Stimulated activated CD4-positive, alpha-beta T cell treated with anti-CD3 and anti-CD28 coated beads, Interleukin-2, amount 100 ng/mL, for 24 hours (primary cell): Measurements from ENCODE around the gene KIF24.
"Not testable (repeated sequence)": the region's sequence is repeated elsewhere in the genome, so short reads cannot be mapped to it uniquely, and the experiment has no call there.

Source experiments
- DNase-seq, 2 donors: peaks; one replicate each; pipeline ENCODE4 v3.0.0-alpha.2; 2020

KIF24 gene

GRCh38 chr9:34328987-34329832 is at the start of gene KIF24, which contains the start of gene NUDT2:
TSS of gene KIF24 (minus strand) at chr9:34329268. CDS start at chr9:34311346, 17,922 bp downstream.
TSS of gene NUDT2 (plus strand) at chr9:34329569. CDS start at chr9:34339040, 9,471 bp downstream.
- DNase-seq: peak; percentile 95 to 96

DNA sequence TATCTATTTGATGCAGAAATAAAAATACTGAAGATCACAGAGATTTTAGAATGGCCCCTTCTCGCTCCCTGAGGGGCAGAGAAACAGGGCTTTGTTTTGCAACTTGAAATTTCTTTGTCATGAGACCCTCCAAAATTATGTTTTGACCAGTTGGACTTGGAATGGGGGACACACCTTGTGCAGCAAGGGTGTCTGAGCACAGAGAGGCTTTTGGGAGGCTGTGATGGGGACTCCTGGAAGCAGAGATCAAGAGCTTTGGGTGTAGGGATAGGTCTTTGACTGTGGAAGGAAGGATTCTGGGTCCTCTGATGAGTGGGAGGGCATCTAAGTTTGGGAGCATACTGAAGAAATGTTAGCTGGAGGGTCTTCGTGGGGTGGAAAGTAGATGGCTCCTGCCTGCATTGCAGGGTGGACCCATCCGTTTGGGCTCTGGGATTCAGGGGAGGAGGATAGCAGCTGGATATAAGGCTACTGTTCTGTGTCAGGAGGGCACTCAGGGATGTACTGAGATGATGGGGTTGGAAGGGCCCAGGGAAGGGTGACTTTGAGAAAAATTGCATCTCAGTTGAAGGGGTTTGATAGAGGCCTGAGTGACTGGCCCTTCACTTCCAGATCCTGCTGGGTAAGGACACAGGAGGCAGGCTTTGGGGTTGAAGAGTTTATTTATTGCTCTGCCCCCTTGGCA is 49.5 kb upstream of the KIF24 start:
- no peak for DNase-seq

- no peak for DNase-seq
Measured at GRCh38 chr9:34377404-34377746, 48.3 kb upstream of the KIF24 start.

DNA sequence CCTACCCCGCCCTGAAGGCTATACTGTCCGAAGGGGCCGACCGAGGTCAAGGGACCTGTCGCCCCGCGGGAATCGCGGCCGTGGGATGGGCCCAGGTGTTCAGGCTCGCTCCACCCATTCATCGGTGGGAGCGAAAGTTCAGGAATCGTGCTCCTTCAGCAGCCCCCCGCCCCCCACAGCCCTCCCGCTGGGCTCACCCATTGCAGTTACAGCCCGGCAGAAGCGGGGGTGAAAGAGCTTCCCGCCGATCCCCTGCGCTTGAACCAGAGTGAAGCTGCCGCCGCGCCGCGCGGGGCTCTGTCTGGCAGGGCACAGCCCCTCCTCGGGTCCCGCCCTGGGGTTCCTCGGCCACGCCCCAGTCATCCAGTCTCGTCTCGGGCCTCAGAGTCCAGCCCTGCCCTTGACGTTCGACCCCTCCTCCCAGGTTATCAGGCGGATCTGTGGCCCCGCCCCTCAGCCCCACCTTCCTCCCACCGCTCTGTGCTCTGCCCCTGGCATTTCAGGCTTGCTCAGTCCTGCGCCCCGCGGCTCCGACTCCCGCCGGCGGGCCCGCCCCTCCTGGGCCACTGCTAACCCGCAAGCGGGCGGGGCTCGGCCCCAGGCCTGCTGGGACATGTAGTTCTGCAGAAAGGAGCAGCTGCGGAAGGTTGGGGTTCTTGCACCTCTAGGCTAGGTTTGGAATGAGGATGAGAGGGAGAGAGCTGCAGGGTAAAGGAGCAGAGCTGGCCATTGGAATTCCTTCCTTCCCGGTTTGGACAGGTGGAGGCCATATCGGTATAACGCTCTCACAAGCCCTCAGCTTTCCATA is 47.7 kb upstream of the KIF24 start, which contains the start of gene MYORG:
Gene MYORG (minus strand): TSS at position 303 of the 808 bp plus-strand sequence. CDS start 3,955 bp downstream, outside the sequence.
- peak; percentile 97 to 98 for DNase-seq

DNA sequence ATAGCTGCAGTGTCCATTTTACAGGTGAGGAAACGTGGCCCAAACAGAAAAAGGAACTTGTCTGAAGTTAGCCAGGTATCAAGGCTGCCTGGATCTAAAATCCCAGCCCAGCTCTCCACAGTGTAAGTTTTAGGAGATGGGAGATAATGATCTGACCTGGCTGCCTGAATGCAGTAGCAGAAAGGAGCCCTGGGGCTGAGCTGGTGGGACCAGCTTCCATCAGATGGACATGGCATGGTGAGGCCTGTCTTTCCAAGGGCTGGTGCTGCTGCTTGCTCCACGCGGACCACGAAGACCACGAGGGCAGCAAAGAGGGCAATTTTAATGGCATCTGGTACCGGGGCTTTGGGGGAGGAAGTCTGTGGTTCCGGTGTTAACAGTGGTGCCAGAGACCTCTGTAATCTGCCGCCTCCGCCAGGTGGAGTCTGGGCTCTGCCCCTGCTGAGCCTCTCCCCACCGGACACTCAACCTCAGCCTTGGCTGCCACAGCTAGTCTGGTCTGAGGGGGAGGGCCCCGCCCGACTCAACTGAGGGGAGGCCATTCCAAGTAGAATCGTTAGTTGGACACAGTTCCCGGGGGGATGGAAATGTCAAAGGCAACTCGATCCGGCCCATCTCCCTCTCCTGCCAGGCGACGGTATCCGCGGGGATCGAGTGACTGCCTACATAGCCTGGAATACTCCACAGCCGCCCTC is 47.0 kb upstream of the KIF24 start:
- peak; percentile 42 to 45 for DNase-seq

DNA sequence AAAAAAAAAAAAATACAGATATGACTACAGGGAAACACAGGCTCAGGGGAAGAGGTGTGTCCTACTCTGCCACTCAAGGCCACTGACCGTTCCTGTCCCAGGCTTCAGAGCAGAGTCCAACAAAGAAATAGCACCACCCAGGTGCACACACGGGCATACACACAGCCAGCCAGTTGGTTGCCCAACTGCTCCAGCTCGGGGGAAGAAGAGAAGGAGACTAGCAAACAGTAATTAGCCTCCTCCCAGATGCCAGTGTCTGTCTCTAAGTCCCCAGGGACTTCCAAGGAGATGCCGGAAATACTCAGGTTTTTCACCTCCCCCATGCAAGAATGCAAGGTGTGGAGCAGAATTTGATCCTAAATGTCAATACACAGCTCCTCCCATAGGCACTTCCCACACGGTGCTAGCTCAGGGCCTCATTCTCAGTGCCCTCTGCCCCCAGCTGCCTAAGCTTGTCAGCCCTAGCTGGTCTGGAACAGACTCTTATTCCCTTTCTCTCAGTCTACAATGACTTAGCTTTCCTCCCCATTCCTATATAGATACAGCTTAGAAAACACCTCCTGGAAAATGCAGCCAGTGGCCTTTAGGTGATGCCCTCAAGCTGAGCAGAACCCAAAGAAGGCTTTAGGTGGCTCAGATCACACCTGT is 46.0 kb upstream of the KIF24 start:
- no peak for DNase-seq

- DNase-seq: no peak
Measured at GRCh38 chr9:34374339-34374738, 45.3 kb upstream of the KIF24 start.

- no peak for DNase-seq
Measured at GRCh38 chr9:34373749-34374148, 44.7 kb upstream of the KIF24 start.

- DNase-seq: no peak
Measured at GRCh38 chr9:34372467-34373011, 43.5 kb upstream of the KIF24 start.

GRCh38 chr9:34371886-34372466 is 42.9 kb upstream of the KIF24 start:
- no peak for DNase-seq

GRCh38 chr9:34370970-34371880 is 42.2 kb upstream of the KIF24 start:
- no peak for DNase-seq

GRCh38 chr9:34370335-34370969 is 41.4 kb upstream of the KIF24 start:
- no peak for DNase-seq

- DNase-seq: no peak
Measured at GRCh38 chr9:34369636-34370035, 40.6 kb upstream of the KIF24 start.

DNA sequence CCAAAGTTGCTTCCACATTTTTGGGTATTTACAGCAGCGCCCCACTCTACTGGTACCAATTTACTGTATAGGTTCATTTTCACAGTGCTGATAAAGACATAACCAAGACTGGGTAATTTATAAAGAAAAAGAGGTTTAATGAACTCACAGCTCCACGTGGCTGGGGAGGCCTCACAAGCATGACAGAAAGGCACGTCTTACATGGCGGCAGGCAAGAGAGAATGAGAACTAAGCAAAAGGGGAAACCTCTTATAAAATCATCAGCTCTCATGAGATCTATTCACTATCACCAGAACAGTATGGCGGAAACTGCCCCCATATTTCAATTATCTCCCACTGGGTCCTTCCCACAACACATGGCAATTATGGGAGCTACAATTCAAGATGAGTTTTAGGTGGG is 39.7 kb upstream of the KIF24 start:
- DNase-seq: not testable (repeated sequence)

DNA sequence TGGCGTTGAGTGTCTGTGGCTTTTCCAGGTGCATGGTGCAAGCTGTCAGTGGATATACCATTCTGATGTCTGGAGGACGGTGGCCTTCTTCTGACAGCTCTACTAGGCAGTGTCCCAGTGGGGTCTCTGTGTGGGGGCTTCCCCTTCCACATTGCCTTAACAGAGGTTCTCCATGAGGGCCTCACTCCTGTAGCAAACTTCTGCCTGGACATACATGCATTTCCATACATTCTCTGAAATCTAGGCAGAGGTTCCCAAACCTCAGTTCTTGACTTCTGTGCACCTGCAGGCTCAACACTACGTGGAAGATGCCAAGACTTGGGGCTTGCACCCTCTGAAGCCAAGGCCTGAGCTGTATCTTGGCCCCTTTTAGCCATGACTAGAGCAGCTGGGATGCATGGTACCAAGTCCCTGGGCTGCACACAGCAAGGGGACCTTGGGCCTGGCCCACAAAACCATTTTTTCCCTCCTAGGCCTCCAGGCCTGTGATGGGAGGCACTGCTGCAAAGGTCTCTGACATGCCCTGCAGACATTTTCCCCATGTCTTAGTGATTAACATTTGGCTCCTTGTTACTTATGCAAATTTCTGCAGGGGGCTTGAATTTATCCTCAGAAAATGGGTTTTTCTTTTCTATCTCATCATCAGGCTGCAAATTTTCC is 38.8 kb upstream of the KIF24 start:
- DNase-seq: not testable (repeated sequence)

GRCh38 chr9:34366365-34366764 is 37.3 kb upstream of the KIF24 start:
- DNase-seq: no peak

GRCh38 chr9:34365282-34365681 is 36.2 kb upstream of the KIF24 start:
- no peak for DNase-seq

DNA sequence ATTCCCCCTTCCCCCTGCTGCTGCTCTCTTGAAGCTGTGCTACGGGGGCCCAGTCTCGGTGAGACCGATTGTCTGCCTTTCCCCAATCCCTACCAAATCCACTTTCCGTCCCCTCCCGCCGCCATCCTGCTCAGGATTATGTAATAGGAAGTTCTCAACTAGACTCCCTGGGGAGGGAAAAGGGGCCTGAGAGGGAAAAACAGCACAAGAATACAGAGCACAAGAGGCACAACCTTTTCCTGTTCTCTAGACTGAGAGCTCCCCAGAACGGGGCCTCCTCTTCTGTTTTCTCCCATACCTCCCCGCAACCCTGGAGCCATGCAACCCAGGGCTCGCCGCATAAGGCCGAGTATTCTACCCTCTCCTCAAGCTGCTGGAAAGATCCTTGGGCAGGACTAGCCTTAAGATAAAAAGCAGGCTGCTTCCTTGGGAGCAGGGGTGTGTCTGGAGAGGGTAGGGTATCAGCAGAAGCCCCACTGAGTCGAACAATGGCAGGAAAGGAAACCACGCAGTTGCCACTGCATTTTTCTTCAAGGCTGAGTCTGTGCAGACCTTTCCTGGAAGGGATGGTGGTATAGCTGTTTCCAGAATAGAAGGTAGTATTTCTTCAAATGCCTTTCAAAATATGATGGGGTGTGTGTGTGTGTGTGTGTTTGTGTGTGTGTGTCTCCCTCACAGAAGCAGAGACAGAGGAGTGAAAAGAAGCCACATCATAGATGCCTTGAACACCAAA is 34.7 kb upstream of the KIF24 start:
- no peak for DNase-seq
